HG02588 (cell line): ENCODE measurements around the gene PDE4C.

ENCODE experiments used
- ATAC-seq: cut with Tn5 transposase; IDR thresholded peaks from one replicate; pipeline ENCODE4 v1.9.1; 2021; ENCODE audit warnings: mild to moderate bottlenecking, moderate library complexity; ENCODE audit not compliant: unreplicated experiment

PDE4C gene

DNA sequence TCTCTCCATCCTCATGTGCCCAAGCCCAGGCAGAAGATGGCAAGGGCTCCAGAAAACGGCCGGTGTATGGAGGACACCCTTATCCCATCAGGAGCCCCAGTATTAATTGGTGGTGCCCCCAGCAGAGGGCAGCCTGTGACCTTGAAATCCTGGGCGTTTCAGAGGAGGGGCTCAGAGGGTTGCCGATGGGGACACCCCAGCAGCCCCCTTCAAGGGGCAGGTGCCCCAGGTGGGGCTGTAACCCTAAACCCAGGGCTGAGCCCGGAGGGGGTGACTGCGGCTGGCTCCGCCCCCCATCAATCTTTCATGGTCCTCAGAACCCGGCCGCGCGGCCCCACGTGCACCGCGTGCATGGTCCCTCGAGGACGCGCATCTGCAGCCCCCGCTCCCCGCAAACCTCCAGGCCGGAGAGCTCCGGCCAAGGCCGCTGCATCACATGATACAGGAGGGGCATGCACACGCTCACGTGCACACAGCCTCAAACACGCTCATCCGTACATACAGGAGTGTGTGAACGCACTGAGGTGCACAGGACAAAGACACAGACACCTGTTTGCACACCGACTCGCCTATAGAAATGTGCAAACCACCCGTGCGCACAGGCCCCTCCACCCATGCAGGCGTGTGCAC is 23.3 kb downstream of the PDE4C start:
- ATAC-seq = no peak

DNA sequence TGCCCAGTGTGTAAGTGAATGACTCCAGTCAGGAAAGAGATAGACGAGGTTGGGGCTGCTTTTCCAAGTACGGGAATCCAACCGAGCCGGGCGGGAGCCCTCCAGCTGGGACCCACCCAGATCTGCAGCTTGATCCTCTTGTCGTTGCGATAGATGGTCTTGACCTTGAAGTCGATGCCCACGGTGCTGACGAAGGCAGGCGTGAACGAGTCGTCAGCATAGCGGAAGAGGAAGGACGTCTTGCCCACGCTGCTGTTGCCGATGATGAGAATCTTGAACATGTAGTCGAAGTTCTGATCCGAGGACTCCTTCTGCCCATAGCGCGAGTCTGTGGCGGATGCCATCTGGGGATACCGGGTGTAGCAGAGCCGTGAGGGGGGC is 23.9 kb downstream of the PDE4C start:
- no peak for ATAC-seq

DNA sequence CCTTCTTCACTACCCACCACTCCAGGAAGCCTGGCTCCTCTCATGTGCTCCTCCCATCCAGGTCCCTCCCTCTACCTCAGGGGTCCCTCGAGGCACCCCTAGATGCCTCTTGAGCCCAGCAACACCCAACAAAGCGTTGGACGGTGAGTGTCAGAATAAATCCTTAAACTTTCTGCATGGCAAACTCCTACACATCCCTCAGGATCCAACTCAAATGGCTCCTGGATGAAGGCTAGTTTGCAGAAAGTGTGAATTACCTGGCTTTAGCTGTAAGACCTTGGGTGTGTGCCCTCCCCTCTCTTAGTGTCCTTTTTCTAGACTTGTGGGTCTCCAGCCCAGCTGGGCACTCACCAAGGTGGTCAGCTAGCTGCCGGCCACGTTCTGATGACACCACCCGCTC is 27.9 kb downstream of the PDE4C start:
- no peak for ATAC-seq

- no peak for ATAC-seq
Observed at GRCh38 chr19:18197941-18198340, 28.3 kb downstream of the PDE4C start.

DNA sequence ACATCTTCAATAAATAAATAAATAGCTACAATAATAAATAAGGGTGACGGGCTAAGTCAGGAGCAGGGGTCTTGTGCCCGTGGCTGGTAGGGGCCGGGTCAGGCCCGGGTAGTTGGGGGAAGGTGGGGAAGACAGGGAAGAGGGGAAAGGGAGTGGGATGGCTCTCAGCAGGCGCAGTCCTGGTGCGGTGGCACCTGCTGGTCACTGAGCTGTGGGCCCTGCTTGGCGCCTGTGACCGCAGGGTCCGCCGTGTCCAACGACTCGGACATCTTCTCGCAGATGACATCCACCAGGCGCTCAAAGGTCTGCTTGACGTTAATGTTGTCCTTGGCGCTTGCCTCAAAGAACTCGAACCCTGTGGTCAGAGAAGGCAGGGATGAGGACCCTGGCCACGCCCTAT is 28.9 kb downstream of the PDE4C start:
- ATAC-seq = no peak

DNA sequence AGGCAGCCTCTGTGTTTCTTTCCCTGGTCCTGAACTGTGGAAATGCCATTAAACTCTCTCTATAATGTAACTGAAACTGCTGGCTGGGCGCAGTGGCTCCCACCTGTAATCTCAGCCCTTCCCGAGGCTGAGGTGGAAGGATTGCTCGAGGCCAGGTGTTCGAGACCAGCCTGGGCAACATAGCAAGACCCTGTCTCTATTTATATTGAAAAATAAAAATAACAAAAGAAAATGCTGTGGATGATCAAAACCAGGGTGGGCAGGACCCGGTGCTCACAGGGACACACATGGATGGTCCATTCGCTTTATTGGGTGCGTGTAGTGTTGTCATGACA is 29.8 kb downstream of the PDE4C start:
- ATAC-seq = no peak

DNA sequence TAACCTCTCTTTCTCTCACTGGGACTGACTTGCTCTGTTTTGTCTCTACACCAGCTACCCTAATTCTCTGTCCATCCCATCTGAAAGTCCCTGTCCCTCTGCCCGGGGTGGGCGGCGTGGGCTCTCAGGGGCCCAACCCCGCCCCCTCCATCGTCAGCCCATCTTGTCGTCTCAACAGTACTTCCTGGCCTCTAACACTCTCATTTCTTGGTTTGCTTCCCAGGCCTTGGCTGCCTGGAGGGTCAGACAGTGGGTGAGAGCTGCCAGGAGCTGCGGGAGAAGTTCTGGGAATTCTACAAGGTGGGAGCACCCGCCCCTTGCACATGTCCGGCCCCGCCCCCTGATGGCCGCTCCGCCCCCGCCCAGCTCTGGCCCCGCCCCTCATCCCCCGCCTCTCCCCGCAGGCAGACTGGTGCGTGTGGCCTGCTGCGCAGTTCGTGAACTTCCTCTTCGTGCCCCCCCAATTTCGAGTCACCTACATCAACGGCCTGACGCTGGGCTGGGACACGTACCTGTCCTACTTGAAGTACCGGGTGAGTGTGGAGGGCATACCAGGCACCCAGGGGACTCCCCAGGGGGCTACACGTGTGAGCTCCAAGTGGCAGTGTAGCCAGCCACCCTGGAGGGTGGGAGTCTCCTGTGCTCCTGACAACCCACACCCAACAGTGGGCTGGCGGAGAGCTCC is 31.5 kb downstream of the PDE4C start:
- ATAC-seq = no peak

DNA sequence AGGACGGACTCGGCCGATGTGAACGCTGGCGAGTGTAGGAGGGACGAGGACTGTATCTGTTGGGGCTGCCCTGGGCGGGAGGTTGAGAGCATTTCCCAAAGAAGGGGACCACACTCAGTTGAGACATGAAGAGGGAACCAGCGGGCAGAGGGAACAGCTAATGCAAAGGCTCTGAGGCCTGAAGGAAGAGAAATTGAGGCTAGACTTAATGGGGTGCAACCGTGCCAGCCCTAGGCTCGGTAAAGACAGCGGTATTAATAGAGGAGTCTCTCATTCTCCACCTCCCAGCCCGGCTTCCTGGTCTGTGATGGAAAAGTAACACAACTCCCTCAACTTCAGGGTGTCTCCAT is 32.1 kb downstream of the PDE4C start:
- no peak for ATAC-seq

GRCh38 chr19:18193388-18194180 is 32.7 kb downstream of the PDE4C start:
- no peak for ATAC-seq

GRCh38 chr19:18192673-18193387 is 33.4 kb downstream of the PDE4C start, which contains the start of gene MPV17L2:
TSS of gene MPV17L2 (plus strand) at chr19:18193218. CDS start at chr19:18193282, 64 bp downstream.
- ATAC-seq = peak; percentile 84

DNA sequence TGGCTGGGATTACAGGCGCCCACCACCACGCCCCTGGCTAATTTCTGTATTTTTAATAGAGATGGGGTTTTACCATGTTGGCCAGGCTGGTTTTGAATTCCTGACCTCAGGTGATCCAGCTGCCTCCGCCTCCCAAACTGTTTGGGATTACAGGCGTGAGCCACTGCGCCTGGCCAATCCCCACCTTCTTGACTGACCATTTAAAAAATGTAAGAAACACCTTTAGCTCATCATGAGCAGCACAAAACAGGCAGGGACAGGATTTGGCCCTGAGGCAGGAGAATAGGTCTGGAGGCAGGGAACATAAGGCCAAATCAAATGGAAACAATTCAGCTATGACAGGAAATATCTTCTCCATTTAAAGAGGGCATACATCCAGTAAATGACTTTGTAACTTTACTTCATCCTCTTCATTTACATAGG is 34.6 kb downstream of the PDE4C start:
- ATAC-seq = no peak

GRCh38 chr19:18190278-18190677 is 36.0 kb downstream of the PDE4C start:
- ATAC-seq = no peak

GRCh38 chr19:18185538-18185937 is 40.7 kb downstream of the PDE4C start:
- ATAC-seq = no peak

GRCh38 chr19:18183529-18183928 is 42.7 kb downstream of the PDE4C start:
- no peak for ATAC-seq

- ATAC-seq = no peak
Observed at GRCh38 chr19:18179957-18180356, 46.3 kb downstream of the PDE4C start.

DNA sequence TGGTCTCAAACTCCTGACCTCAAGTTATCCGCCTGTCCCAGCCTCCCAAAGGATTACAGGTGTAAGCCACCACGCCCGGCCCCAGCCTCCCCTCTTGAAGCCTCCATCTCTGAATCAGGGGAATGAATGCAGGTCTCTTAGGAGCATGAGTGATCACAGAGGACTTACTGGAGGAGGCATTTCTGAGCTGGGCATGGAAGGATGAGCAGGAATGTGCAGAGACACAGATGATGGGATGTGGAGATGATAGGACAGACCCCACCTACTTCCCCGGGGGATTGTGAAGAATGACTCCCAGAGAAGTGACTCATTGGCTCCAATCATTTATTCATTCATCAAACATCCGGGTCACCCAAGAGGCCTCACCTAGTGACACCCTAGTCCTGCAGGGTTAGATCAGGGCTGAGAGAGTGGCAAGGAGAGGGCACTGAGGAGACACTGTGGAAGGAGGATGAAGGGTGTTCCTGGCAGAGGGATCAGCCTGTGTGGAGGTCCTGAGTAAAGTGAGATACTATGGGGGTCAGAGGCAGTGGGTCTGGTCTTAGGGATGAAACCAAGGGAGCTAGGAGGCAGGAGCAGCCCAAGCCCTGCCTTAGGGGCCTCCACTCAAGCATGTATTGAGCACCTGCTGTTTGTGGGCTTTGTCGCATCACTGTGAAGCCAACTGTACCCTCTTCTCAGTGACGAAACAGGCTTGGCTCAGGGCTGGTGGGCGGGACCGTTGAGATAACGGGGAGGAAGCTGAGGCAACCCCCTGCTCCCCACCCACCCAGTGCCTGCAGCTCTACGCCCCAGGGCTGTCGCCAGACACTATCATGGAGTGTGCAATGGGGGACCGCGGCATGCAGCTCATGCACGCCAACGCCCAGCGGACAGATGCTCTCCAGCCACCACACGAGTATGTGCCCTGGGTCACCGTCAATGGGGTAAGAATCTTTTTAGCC is 49.6 kb downstream of the PDE4C start:
- ATAC-seq = no peak

DNA sequence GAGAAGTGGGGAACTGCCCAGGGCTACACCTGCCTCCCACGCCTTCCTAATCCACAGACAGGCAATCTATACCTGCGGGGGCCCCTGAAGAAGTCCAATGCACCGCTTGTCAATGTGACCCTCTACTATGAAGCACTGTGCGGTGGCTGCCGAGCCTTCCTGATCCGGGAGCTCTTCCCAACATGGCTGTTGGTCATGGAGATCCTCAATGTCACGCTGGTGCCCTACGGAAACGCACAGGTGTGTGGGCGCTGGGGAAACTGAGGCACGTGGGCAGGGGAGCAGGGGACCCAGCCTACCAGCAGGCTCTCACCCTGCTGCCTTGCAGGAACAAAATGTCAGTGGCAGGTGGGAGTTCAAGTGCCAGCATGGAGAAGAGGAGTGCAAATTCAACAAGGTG is 51.3 kb downstream of the PDE4C start:
- no peak for ATAC-seq
